GM19025 (cell line): Measurements from ENCODE around the gene CYP46A1.

Experiments used
- ATAC-seq: cut with Tn5 transposase; IDR thresholded peaks from one replicate; pipeline ENCODE4 v1.9.1; 2021; ENCODE audit warnings: mild to moderate bottlenecking, low read depth, moderate library complexity; ENCODE audit not compliant: unreplicated experiment

CYP46A1 gene

DNA sequence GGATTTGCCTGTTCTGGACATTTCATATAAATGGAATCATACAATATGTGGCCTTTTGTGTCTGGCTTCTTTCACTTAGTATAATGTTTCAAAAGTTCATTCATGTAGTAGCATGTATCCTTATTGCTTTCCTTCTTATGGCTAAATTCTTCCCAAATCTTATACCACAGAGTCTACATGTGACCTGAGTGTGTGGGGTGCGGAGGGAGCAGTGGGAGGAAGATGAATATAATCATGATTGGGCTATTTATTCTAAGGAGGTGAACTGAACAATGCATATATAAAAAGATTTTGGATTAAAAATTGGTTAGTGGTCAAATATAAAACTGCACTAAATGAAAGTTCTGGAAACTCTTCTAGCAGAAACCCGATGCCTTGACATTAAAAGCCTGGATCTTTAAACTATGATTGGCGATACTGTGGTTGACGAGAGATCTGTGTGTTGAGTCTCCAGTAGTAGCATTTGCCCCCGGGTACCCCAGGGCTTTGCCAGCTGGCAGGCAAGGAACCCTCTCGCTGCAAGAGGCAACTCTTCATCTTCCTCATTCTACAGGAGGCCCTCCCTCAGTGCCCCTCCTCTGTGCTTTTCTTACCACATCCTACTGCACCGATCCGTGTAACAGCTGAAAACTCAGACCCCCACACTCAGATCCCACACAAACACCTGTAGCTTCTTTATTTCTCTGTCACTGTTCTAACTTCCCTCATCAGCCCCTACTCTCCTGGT lies 2.6 kb downstream of the CYP46A1 start:
- no peak for ATAC-seq

DNA sequence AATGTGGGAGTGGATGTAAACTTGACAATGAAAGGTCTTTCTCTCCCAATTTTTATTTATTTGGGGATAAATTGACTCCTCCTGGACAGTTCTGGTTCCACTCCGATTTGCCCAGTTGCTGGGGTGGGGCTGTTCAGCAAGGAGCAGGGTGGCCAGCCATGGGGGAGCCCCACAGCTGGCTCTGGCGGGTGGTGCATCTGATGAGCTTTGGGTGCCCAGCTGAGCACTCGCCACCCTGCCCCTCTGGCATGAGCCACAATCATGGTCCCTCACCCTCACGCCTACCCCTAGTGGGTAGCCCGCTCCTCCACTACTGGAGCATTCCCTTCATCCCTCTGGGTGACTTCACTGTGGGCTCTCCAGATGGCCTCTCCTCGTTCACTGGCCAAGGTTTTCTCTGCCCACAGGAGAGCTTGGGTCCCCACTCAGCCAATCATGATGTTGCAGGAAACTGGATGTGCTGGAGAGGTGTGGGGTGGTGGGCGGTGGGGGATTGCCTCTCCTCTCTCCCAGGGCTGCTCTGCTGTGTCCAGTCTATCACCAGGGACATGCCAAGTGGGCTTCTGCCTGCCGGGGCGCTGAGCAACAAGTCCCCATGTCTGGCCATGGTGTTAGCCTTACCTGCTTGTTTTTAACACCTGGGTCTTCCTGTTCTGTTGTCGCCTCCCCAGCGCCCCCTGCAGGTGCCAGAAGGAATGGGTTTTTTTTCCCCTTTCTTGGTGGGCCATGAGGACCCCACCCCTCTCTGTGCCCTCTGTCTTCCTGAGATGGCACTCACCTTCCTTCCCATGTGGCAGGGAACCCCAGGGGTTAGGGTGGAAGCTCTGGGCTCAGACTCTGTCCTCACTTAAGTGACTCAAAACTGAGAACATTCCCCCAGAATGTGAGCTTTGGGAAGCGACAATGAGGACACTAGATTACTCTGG lies 3.4 kb downstream of the CYP46A1 start:
- no peak for ATAC-seq

DNA sequence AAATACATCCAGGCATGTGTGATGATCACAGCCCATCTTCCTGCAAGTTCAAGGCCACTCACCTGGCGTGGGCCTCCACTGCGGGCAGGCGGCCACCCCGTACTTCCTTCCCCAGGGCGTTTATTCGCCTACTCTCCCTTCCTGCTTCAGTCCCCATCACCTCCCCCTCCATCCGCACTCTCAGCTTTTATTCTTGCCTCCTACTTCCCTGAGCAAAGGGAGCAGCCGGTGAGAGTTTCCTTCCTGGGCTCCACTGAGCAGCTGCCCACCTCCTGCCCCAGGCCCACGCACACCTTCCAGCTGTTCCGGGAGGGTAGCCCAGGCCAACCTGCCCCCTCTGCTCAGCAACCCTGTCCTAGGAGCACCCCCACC lies 4.1 kb downstream of the CYP46A1 start:
- no peak for ATAC-seq

DNA sequence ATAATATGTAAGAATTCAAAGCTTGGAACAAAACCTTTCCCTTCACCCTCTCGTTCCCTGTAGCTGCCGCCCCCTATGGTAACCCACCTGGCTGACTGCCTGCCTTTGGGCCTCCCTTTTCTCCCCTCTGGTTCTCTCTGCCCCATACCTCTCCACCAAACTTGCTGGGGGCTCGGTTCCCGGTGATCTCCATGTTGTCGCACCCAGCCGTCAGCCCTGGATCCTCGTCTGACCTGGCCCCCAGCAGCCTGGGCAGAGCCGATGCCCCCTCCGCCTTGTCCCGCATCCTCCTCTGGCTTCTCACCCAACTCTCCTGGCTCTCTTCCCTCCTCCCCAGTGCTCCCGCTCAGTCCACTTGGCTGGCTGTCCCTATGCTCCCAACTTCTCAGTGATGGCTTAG lies 4.5 kb downstream of the CYP46A1 start:
- no peak for ATAC-seq

DNA sequence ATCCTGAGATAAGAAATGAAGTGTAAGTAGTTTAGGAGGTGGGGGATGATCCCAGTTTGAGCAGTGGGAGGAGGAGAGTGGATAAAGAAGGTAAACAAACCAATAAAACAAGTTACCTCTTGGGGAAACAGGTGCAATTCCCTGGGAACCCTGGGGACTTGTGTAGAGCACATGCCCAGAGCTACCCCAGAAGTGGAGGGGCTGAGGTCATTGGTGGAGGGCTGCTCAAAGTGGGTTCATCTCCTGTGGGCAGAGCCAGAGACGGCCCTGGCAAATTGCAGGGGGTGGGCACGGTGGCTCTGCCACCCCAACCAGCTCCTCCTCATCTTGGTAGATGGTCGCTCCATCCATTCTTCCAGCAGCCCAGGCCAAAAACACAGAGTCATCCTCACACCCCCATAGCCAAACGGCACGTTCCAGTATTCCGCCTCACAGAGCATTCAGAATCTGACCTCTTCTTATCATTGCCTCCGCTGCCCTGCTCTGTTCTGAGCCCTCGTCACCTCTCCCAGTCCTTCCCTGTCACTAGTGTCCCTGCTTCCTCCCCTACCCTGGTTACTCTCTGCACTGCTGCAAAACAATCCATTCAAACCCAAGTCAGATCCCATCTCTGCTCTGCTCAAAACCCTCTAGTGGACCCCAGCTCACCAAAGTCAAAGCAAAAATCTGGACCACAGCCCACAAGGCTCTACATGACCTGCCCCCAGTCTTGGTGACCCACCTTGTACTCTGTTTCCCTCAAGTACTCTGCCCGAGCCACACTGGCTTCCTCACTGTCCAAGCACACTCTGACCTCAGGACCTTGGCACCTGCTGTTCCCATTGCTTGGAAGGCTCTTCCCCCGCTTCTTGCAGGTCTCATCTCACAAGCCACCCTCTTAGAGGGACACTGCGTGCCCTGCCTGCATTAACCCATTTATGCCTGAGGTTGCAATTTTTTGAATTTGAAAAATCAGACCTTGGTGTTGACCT lies 5.5 kb downstream of the CYP46A1 start:
- no peak for ATAC-seq

DNA sequence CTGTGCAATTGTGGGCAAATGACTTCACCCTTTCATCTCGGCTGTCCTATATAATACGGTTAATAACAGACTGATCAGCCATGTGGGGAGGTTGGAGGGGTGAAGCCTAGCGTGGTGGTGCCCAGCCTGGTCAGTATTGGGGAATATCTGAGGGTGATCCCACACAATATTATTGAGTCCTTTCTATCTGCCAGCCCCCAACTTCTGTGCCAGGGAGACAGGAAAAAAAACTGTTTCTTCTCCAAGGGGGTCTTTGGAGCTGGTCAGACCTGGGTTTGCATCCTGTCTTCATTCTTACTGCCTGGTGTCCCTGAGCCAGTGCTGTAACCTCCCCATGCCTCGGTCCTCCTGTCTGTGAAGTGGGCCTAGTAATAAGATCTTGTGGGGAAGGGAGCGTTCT lies 6.5 kb downstream of the CYP46A1 start:
- no peak for ATAC-seq

DNA sequence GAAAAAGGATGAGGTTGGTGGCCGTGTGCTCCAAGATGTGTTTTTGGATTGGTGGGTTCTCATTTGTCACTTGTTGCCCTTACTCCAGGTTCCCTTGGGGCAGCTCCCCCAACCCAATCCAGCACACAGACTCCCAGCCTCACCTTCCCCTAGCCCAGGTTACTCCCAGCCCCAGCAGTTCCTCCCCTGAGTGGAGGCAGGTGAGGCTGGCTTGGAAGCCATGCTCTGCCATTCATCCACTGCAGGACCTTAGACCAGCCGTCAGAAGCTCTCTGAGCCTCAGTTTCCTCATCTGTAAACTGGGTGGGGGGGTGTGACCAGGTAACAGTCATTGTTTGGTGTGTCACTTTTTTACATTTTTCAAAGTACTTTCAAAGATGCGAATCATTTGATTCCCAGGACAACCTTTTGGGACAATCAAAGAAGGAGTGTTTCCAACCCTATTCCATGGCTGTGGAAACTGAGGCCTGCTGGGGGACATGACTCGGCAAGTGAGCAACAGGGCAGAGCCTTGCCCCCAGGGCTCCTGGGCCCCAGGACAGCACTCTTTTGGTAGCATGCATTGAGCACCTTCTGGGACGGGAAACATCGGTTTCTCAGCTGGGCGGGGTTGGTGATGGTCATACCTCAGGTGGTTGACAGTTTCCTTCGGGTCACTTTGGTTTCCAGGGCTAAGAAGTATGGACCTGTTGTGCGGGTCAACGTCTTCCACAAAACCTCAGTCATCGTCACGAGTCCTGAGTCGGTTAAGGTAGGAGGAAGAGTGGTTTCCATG lies 7.2 kb downstream of the CYP46A1 start:
- no peak for ATAC-seq

DNA sequence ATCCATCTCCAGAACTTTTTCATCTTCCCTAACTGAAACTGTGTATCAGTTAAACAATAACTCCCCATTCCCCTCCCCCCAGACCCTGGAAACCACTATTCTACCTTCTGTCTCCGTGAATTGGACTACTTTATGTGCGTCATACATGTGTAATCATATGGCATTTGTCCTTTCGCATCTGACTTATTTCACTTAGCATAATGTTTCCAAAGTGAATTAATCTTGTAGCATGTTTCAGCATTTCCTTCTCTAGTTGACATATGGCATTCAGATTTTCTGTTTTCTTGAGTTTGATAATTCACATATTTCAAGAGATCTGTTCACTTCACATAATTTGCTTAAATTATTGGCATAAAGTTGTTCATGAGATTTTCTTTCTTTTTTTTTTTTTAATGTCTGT lies 9.8 kb downstream of the CYP46A1 start:
- no peak for ATAC-seq

DNA sequence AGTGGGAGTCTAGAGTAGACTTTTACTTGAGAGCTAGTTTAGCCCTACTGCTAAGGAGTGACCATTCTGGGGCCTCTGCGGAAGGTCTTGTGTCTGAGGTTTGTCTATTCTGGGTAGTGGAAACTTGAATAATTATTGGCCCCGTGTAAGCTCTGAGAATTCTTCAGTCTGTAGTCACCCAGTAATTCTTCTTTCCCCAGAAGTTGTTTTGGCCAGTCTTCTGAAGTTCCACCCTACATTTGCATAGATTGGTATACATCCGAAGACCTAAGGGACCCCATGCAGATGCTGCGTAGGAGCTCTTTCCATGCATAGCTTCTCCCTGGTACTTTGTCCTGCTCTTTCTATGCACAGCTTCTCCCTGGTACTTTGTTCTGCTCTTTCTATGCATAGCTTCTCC lies 12.8 kb downstream of the CYP46A1 start:
- ATAC-seq = no peak

DNA sequence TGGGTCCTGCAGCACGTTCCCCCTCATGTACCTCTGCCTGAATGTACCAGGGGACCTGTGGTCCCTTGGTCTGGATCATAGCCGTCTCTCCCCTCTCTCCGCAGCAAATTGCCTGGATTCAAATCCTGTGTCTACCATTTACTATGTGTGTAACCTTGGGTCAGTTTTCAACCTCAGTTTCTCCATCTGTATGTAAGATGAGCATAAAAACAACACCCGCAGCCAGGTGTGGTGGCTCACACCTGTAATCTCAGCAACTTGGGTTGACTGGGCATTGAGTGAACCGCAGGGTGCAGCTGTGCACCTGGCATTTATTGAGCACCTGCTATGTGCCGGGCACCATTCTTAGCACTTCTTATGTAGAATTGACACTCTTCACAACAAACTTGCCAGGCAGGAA lies 14.1 kb downstream of the CYP46A1 start:
- ATAC-seq = no peak

DNA sequence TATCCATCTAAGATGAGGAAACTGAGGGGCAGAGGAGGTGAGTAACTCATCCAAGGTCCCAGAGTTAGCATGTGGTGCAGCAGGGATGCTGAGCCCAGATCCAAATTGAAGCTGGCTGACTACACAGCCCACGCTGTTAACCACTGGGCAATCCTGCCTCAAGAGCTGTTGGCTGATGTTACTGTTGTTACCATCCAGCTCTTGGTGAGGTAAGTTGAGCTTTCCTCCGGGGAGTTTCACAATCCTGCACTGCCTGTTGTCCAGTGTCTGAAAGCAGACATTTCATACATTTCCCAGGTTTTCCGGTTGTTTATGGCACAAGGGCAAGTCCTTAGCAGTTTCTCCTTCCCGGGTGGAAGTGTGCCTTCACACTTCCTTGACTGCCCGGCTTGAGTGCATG lies 14.5 kb downstream of the CYP46A1 start:
- ATAC-seq = no peak

DNA sequence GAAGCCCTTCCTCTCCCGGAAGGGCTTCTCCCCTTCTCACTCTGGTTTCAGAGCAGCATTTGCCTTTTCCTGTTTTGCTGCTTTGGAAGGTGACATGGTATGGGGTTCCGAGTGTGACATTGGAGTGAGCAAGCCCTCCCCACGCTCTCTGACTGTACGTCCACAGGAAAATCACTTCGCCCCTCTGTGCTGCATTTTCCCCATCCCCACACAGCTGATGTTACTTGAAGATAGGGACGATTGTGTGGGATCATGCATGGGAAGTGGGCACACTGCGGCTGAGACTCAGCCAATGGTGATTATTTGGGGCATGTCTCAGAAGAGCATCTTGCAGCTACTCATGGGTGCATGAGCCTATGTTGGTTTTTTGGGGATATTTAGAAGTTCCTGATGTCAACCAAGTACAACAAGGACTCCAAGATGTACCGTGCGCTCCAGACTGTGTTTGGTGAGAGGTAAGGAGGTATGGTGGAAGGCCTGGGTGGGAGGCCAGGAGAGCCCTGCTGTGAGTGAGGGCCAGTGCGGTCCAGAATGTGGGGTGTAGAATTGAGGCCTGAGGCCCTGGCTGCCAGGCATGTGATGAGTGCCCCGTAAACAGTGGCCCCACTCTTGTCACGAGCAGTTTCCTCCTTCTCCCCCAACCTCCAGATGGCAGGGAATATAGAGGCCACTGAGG lies 15.1 kb downstream of the CYP46A1 start:
- ATAC-seq = no peak

DNA sequence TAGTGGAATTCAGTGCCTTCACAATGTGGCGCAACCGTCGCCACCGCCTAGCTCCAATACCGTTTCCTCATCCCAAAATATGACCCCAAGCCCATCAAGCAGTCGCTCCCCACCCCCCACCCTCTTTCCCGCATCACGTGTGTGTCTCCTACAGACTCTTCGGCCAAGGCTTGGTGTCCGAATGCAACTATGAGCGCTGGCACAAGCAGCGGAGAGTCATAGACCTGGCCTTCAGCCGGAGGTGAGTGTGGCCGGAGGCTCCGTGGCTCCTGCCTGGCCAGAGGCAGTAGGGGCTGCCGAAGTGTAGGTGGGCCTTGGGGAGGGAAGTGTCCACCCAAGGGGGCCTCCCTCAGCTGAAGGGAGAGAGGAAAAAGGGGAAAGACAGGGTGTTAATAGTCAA lies 15.8 kb downstream of the CYP46A1 start:
- ATAC-seq = no peak

DNA sequence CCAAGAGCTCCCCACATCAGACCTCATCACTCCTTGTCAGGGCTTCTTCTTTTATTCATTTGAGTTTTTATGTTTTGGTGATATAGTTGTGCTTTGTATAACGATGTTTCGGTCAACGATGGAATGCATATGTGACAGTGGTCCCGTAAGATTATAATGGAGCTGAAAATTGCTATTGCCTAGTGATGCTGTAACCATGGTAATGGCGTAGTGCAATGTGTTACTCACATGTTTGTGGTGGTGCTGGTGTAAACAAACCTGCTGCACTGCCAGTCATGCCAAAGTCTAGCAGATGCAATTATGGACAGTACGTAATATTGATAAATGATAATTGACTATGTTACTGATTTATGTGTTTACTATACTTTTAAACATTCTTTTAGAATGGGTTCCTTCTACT lies 16.3 kb downstream of the CYP46A1 start:
- ATAC-seq = no peak

DNA sequence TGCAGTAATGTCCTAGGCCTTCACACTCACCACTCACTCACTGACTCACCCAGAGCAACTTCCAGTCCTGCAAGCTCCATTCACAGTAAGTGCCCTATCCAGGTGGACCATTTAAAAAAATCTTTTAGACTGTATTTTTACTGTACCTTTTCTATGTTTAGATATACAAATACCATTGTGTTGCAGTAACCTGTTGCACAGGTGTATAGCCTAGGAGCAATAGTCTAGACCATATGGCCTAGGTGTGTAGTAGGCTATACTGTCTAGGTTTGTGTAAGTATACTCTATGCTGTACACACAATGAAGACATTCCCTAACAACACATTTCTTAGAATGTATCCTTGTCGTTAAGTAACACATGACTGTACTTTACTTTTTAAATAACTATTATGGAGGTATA lies 17.2 kb downstream of the CYP46A1 start:
- ATAC-seq = no peak

DNA sequence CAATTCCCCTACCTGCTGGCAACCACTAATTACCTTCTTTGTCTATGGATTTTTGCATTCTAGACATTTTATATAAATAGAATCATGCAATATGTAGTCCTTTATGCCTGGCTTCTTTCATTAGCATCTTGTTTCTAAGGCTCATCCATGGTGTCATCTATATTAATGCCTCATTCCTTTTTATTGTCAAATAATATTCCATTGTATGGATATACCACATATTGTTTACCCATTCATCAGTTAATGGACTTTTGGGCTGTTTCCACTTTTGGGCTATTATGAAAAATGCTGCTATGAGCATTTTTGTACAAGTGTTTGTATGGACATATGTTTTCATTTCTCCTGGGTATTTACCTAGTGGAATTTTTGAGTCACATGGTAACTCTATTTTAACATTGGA lies 18.0 kb downstream of the CYP46A1 start:
- ATAC-seq = no peak

DNA sequence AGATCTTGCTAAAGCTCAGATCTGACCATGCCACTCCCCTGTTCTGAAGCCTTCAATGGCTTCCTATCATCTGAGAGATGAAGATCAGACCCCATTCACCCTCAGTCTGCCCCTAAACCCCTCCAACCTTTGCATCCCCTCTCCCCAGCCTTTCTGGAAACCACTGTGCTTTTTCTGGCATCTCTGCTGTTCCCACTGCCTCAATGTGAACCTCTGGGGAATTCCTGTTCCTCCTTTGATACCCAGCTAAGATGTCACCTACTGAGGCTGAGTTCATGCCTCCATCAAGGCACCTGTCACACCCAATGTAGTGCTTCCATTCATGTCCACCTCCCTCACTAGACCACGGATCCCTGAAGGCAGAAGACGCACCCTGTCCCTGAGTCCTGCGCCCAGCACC lies 19.3 kb downstream of the CYP46A1 start:
- ATAC-seq = no peak

DNA sequence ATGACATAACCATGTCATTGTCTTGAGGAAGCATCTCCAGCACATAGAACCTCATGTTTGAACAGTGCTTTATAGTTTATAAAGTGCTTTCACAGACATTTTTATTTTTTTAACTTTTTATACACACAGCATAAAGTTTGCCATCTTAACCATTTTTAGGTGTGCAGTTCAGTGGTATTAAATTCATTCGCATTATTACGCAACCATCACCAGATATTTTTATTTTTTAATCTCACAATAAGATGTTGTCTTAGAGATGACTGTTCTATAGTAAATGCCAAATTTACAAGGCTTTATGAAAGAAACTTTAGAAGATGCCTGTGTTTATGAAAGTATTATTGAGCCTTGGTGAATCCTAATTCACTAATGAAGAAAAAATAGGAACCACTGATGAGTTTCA lies 19.9 kb downstream of the CYP46A1 start:
- ATAC-seq = no peak

DNA sequence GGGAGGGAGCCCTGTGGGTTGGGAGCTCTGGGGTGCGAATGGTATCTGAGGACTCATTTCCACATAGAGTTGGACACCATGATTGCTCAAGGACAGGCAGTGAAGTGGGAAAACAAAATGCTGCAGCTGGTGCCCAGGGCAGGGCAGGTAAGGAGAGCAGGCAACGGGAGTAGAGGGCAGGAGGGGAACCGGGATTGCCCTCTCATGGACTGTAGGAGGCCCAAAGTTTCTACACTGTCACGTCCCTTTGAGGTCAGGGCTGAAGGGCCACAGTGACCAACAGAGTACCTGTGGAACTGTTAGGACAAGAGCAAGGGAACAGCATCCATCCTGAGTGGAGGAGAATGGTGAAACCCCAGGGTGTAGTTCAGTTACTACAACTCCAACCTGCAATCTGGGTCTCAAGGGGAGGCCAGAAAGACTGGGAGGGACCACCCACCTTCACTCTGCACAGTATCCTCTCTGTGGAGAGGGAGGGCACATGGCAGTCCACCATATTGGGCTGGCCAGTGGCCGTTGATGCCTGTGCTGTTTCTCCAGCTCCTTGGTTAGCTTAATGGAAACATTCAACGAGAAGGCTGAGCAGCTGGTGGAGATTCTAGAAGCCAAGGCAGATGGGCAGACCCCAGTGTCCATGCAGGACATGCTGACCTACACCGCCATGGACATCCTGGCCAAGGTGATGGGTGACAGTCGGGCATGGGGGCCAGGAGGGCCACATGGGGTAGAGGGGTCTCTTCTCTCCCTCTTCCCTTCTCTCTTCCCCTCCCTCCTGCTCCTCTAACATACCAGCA lies 22.2 kb downstream of the CYP46A1 start:
- no peak for ATAC-seq
